HEK293T (cell line): ENCODE measurements around the gene HTT.

Experiments
- CTCF ChIA-PET: fragments of 350-600 bp; formaldehyde crosslinking; extraction: SDS; loops from one replicate; lab custom pipeline; 2021; ENCODE audit warnings: antibody characterized with exemption, inconsistent platforms; lab: Yijun Ruan, JAX
- POLR2A ChIA-PET: fragments of 350-600 bp; formaldehyde crosslinking; extraction: SDS; loops from one replicate; lab custom pipeline; 2020; ENCODE audit warnings: antibody characterized with exemption, inconsistent platforms; lab: Yijun Ruan, JAX
- DNase-seq: peaks from one replicate; pipeline ENCODE4 v3.0.0; 2012; ENCODE audit warnings: mixed read lengths; ENCODE audit errors: extremely low spot score
- ARNT ChIP-seq: fragments of 450-650 bp; IDR thresholded peaks from 2 replicates; pipeline ENCODE4 v1.6.1; 2017; ENCODE audit warnings: mild to moderate bottlenecking
- BHLHE40 ChIP-seq: fragments of 450-650 bp; IDR thresholded peaks from 2 replicates; pipeline ENCODE4 v1.6.1; 2016; ENCODE audit warnings: mild to moderate bottlenecking, moderate library complexity, borderline replicate concordance
- CTBP1 ChIP-seq: fragments of 450-650 bp; IDR thresholded peaks from 2 replicates; pipeline ENCODE4 v1.6.1; 2016; ENCODE audit warnings: borderline replicate concordance
- ELF4 ChIP-seq: fragments of 450-650 bp; IDR thresholded peaks from 2 replicates; pipeline ENCODE4 v1.6.1; 2017; ENCODE audit warnings: antibody characterized with exemption
- FOXA1 ChIP-seq: fragments of 450-650 bp; IDR thresholded peaks from 2 replicates; pipeline ENCODE4 v1.6.1; 2016; ENCODE audit warnings: mild to moderate bottlenecking
- FOXK2 ChIP-seq: fragments of 450-650 bp; IDR thresholded peaks from 2 replicates; pipeline ENCODE4 v1.6.1; 2016; ENCODE audit warnings: mild to moderate bottlenecking
- FOXM1 ChIP-seq: fragments of 450-650 bp; IDR thresholded peaks from 2 replicates; pipeline ENCODE4 v1.6.1; 2017; ENCODE audit warnings: mild to moderate bottlenecking, borderline replicate concordance
- HDGF ChIP-seq: fragments of 450-650 bp; IDR thresholded peaks from 2 replicates; pipeline ENCODE4 v1.6.1; 2017; ENCODE audit warnings: antibody characterized with exemption, borderline replicate concordance
- L3MBTL2 ChIP-seq: fragments of 450-650 bp; conservative IDR thresholded peaks from 2 replicates; pipeline ENCODE4 v1.6.1; 2016; ENCODE audit warnings: mild to moderate bottlenecking
- LEF1 ChIP-seq: fragments of 450-650 bp; IDR thresholded peaks from 2 replicates; pipeline ENCODE4 v1.6.1; 2017; ENCODE audit warnings: mild to moderate bottlenecking, borderline replicate concordance
- NFRKB ChIP-seq: fragments of 450-650 bp; IDR thresholded peaks from 2 replicates; pipeline ENCODE4 v1.6.1; 2016; ENCODE audit warnings: mild to moderate bottlenecking, moderate library complexity
- PKNOX1 ChIP-seq: fragments of 450-650 bp; IDR thresholded peaks from 2 replicates; pipeline ENCODE4 v1.6.1; 2016
- SP1 ChIP-seq: fragments of 450-650 bp; IDR thresholded peaks from 2 replicates; pipeline ENCODE4 v1.6.1; 2017
- SUZ12 ChIP-seq: fragments of 450-650 bp; IDR thresholded peaks from 2 replicates; pipeline ENCODE4 v1.6.1; 2016; ENCODE audit warnings: mild to moderate bottlenecking
- TARDBP ChIP-seq: fragments of 450-650 bp; IDR thresholded peaks from 2 replicates; pipeline ENCODE4 v1.6.1; 2016
- ZNF384 ChIP-seq: fragments of 450-650 bp; IDR thresholded peaks from 2 replicates; pipeline ENCODE4 v1.6.1; 2016

Gene HTT

GRCh38 chr4:3267576-3268394, 193.3 kb downstream of the HTT start:
- POLR2A ChIA-PET: no interaction called here
- TF ChIP-seq NFRKB: no peak
- no peak for TF ChIP-seq L3MBTL2
- no peak for TF ChIP-seq ZNF384
- TF ChIP-seq TARDBP: no peak
- TF ChIP-seq SUZ12: no peak
- no peak for TF ChIP-seq FOXA1
- no peak for TF ChIP-seq BHLHE40
- TF ChIP-seq LEF1: no peak
- no peak for TF ChIP-seq FOXM1
- TF ChIP-seq ELF4: no peak
- TF ChIP-seq CTBP1: no peak
- no peak for TF ChIP-seq PKNOX1
- TF ChIP-seq HDGF: no peak
- TF ChIP-seq SP1: no peak
- TF ChIP-seq ARNT: no peak
- no peak for TF ChIP-seq FOXK2
- CTCF ChIA-PET: no interaction called here
- no peak for DNase-seq

- POLR2A ChIA-PET: no interaction called here
- CTCF ChIA-PET: no interaction called here
Measured at GRCh38 chr4:3268395-3269104, 194.1 kb downstream of the HTT start.

GRCh38 chr4:3269105-3269927, 194.8 kb downstream of the HTT start:
- ChIA-PET POLR2A (no interaction called here), CTCF (no interaction called here)
- DNase-seq: no peak
- no peak for TF ChIP-seq FOXM1
- no peak for TF ChIP-seq CTBP1
- no peak for TF ChIP-seq ARNT
- TF ChIP-seq ZNF384: no peak
- TF ChIP-seq FOXA1: no peak
- no peak for TF ChIP-seq NFRKB
- no peak for TF ChIP-seq TARDBP
- no peak for TF ChIP-seq ELF4
- TF ChIP-seq FOXK2: no peak
- no peak for TF ChIP-seq SUZ12
- no peak for TF ChIP-seq L3MBTL2
- no peak for TF ChIP-seq LEF1
- TF ChIP-seq HDGF: no peak

More at GRCh38 chr4:3268395-3269104, 194.1 kb downstream of the HTT start:
- no peak for DNase-seq
- TF ChIP-seq PKNOX1 (no peak), NFRKB (no peak), ARNT (no peak)

GRCh38 chr4:3269991-3270611, 195.6 kb downstream of the HTT start:
- ChIA-PET POLR2A (no interaction called here), CTCF (no interaction called here)
- TF ChIP-seq CTBP1: no peak
- no peak for TF ChIP-seq ELF4
- TF ChIP-seq ZNF384: no peak
- TF ChIP-seq L3MBTL2: no peak
- no peak for TF ChIP-seq LEF1
- no peak for TF ChIP-seq TARDBP
- TF ChIP-seq ARNT: no peak
- no peak for TF ChIP-seq FOXM1
- no peak for TF ChIP-seq NFRKB
- no peak for TF ChIP-seq BHLHE40
- no peak for TF ChIP-seq SUZ12
- TF ChIP-seq FOXK2: no peak
- no peak for TF ChIP-seq FOXA1
- no peak for TF ChIP-seq SP1
- no peak for TF ChIP-seq HDGF
- no peak for TF ChIP-seq PKNOX1
- no peak for DNase-seq

- POLR2A ChIA-PET: no interaction called here
- TF ChIP-seq CTBP1: no peak
- TF ChIP-seq SP1: no peak
- CTCF ChIA-PET: no interaction called here
- no peak for DNase-seq
Measured at GRCh38 chr4:3271131-3271530, 196.7 kb downstream of the HTT start.
